ENCODE results near the gene PSMA6.

- no peak for TF ChIP-seq CTCF (IDR thresholded peaks at IDR 0.05; ENCODE audit: low read length)
- no peak for TF ChIP-seq EZH2phosphoT487 (IDR thresholded peaks at IDR 0.05; ENCODE audit: low read length)
- TF ChIP-seq EZH2 (optimal IDR thresholded peaks at IDR 0.05; ENCODE audit: low read depth, low read length), result no peak
These were observed 43.8 kb upstream of the PSMA6 start for GRCh38 chr14:35248476-35248788.

Measured in MM.1S (cell line).